ENCODE results near the gene SMC1B.
A peak's percentile ranks its signal among the peaks of the same experiment; 100 is the strongest.
"Not testable (repeated sequence)": the region's sequence is repeated elsewhere in the genome, so short reads cannot be mapped to it uniquely, and the experiment has no call there.

SMC1B gene

DNA sequence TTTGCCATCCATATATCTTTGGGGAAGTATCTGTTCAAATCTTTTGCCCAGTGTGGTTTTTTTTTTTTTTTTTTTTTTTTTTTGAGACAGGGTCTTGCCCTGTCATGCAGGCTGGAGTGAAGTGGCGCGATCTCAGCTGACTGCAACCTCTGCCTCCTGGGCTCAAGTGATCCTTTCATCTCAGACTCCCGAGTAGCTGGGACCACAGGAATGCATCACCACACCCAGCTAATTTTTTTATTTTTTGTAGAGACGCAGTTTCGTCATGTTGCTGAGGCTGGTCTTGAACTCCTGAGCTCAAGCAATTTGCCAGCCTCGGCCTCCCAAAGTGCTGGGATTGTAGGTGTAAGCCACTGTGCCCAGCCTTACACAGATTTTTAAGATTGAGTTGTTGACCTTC, 108.4 kb downstream of the SMC1B start:
- no peak for DNase-seq (ENCODE audit: insufficient read length)
- FAIRE-seq = no peak
- TF ChIP-seq POLR2A (IDR thresholded peaks at IDR 0.05; ENCODE audit: low read depth, low read length) = no peak
- no peak for TF ChIP-seq POLR2AphosphoS5 (IDR thresholded peaks at IDR 0.05; ENCODE audit: low read depth, low read length)

DNA sequence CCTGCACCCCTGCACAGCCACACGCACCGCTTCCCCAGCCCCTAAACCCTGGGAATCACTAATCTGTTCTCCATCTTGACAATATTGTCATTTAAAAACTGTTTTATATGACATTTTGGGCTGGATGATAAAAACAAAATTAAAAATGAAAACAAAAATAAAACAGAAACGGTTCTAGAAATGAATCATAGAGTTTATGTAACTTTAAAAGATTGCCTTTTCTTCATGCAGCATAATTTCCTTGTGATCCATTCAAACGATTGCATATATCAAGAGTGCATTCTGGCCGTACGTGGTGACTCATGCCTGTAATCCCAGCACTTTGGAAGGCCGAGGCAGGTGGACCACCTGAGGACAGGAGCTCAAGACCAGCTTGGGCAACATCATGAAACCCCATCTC, 110.2 kb downstream of the SMC1B start:
- FAIRE-seq (no peak), DNase-seq (ENCODE audit: insufficient read length) (no peak)
- no peak for TF ChIP-seq POLR2A (IDR thresholded peaks at IDR 0.05; ENCODE audit: low read depth, low read length)
- TF ChIP-seq TAF1 (IDR thresholded peaks at IDR 0.05; ENCODE audit: borderline replicate concordance, low read depth, low read length) = no peak
- TF ChIP-seq POLR2AphosphoS5 (IDR thresholded peaks at IDR 0.05; ENCODE audit: low read depth, low read length) = no peak

DNA sequence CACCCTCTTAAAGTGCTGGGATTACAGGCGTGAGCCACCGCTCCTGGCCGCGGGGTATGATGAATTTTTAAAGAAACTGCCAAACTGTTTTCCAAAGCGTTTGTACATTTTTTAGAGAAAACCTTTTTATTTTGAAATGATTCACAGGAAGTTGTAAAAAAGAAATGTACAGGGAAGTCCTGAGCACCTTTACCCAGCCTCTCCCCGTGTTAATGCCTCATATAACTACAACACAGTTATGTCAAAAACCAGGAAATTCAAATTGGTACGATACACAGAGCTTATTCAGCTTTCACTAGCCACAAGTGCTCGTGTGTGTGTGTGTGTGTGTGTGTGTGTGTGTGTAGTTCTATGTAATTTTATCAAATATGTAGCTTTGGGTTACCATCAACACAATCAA, 110.6 kb downstream of the SMC1B start:
- FAIRE-seq = peak; percentile 17

DNA sequence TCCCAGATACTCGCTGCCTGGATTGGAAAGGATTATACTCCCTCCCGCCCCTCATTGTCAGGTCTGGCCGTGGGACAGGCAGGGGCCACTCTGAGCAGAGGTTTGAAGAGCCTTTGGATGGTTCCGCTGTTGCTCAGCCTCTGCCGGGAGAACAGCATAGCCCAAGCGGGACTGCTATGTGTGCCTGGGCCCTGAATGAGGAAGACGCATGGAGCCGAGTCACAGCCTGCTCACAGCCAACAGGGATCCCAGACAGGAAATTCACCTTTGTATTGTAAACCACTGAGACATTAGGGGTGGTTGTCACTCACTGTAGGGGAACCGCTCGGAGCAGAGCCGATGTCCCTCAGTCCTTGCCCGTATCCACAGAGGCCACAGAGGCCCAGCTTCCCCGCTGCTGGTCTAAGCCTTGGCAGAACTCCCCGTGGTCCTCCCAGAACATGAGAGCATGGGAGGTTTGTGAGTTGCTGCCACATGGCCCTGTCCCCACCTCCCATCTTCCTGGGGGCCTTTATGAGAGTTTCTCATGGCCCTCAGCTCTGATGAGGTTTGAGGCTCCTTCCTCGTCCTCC, 114.4 kb downstream of the SMC1B start:
- FAIRE-seq = no peak
- DNase-seq (ENCODE audit: insufficient read length) = no peak
- TF ChIP-seq TAF1 (IDR thresholded peaks at IDR 0.05; ENCODE audit: borderline replicate concordance, low read depth, low read length) = no peak
- no peak for TF ChIP-seq POLR2AphosphoS5 (IDR thresholded peaks at IDR 0.05; ENCODE audit: low read depth, low read length)
- TF ChIP-seq POLR2A (IDR thresholded peaks at IDR 0.05; ENCODE audit: low read depth, low read length) = no peak

More for the DNA sequence above, 110.6 kb downstream of the SMC1B start:
- no peak for TF ChIP-seq POLR2A (IDR thresholded peaks at IDR 0.05; ENCODE audit: low read depth, low read length)
- DNase-seq (ENCODE audit: insufficient read length) = no peak

DNA sequence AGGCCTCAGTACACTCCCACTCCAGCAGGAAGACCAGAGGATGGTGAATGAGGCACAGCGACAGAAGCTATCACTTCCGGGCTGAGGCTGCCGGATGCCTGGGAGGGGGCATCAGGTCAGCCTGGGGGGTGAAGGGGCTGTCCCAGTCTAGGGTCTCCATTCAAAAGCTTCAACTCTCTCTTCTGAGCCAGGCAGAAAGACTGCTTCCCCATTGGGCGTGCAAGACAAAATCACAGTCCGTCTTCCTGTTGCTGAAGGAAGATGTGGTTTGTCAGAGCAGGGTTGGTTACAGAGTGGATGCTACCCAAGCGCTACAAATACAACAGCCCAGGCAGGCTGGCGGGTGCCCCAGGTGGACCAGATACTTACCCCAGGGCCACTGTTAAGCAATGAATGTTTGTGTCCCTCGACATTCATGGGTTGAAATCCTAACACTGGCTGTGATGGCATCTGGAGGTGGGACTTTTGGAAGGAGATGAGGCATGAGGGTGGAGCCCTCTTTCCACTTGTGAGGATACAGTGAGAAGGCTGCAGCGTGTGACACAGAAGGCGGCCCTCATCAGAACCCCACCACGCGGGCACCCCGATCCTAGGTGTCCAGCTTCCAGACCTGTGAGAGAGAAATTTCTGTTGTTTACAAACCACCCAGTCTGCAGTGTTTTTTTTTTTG, 116.6 kb downstream of the SMC1B start:
- no peak for TF ChIP-seq POLR2AphosphoS5 (IDR thresholded peaks at IDR 0.05; ENCODE audit: low read depth, low read length)
- TF ChIP-seq TAF1 (IDR thresholded peaks at IDR 0.05; ENCODE audit: borderline replicate concordance, low read depth, low read length) = no peak
- TF ChIP-seq POLR2A (IDR thresholded peaks at IDR 0.05; ENCODE audit: low read depth, low read length) = no peak
- DNase-seq (ENCODE audit: insufficient read length) (no peak), FAIRE-seq (no peak)

DNA sequence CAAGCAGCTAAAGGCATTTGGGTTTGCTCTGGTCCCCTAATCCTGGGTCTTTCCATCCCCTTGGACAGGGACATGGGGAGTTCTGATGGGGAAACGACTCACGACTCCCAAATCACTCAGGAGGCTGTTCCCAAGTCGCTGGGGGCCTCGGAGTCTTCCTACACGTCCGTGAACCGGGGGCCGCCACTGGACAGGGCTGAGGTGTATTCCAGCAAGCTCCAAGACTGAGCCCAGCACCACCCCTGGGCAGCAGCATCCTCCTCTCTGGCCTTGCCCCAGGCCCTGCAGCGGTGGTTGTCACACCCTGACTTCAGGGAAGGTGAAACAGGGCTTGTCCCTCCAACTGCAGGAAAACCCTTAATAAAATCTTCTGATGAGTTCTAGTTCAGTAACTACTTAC, 117.9 kb downstream of the SMC1B start:
- DNase-seq (ENCODE audit: insufficient read length) (no peak), FAIRE-seq (no peak)
- TF ChIP-seq TAF1 (IDR thresholded peaks at IDR 0.05; ENCODE audit: borderline replicate concordance, low read depth, low read length) = no peak
- TF ChIP-seq POLR2AphosphoS5 (IDR thresholded peaks at IDR 0.05; ENCODE audit: low read depth, low read length) = no peak
- TF ChIP-seq POLR2A (IDR thresholded peaks at IDR 0.05; ENCODE audit: low read depth, low read length) = no peak

DNA sequence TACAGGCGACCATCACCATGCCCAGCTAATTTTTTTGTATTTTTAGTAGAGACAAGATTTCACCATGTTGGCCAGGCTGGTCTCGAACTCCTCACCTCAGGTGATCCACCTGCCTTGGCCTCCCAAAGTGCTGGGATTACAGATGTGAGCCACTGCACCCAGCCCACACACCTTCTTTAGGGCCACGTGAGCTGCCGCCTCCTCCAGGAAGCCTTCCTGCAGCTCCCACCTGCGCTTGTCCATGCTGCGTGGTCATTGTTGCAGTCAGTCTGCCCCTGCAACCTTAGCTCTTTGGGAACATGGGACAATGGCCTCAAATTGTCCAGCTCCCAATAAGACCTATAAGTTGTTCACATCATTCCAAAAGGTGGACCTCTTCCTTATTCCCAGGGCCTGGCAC, 118.4 kb downstream of the SMC1B start:
- FAIRE-seq; DNase-seq (ENCODE audit: insufficient read length): not testable (repeated sequence)

Data from GM12892 (cell line).